Type B pancreatic cell (in vitro differentiated cells): ENCODE data around the gene UROS. TPM values are rescaled to one million over a fixed set of nuclear protein-coding genes. Genes with fewer than 3 reads are reported as not detected.

Experiments
- DNase-seq: peaks from one replicate; pipeline ENCODE4 v3.0.0; 2021; ENCODE audit warnings: mixed read lengths; ENCODE audit not compliant: unreplicated experiment; ENCODE audit errors: extremely low spot score
- H3K27ac Mint-ChIP-seq: 2 replicates; pipeline ENCODE4 v1.8.0; 2021; ENCODE audit warnings: mild to moderate bottlenecking, mixed read lengths
- H3K27me3 Mint-ChIP-seq: 2 replicates; pipeline ENCODE4 v1.8.0; 2021; ENCODE audit warnings: mixed read lengths
- H3K36me3 Mint-ChIP-seq: 2 replicates; pipeline ENCODE4 v1.8.0; 2021; ENCODE audit warnings: mixed read lengths
- H3K4me1 Mint-ChIP-seq: one replicate; pipeline ENCODE4 v1.8.0; 2021; ENCODE audit warnings: mixed read lengths; ENCODE audit not compliant: unreplicated experiment
- H3K4me3 Mint-ChIP-seq: 2 replicates; pipeline ENCODE4 v1.8.0; 2021; ENCODE audit warnings: mild to moderate bottlenecking, mixed read lengths
- H3K9me3 Mint-ChIP-seq: 2 replicates; pipeline ENCODE4 v1.8.0; 2021; ENCODE audit warnings: mixed read lengths
- CTCF ChIP-seq: fragments of 200-600 bp; sonication (generic); conservative IDR thresholded peaks from 2 replicates; pipeline ENCODE4 v1.5.0; 2021; ENCODE audit warnings: antibody characterized with exemption, mild to moderate bottlenecking
- total RNA-seq: library from RNA; stranded (reverse); gene quantifications from 2 replicates; pipeline ENCODE4 v1.2.1, GENCODE V29; 2021; ENCODE audit warnings: low replicate concordance

UROS gene
- total RNA-seq, 1 donor from 2014 or later, result 52.5 TPM

GRCh38 chr10:125770844-125771243, 52.2 kb downstream of the UROS start:
- H3K4me1 Mint-ChIP-seq, result peaks cover 9% of the 10 kb centered on the region
- DNase-seq, result no peak
- H3K27ac Mint-ChIP-seq, result no peak overlapping the region
- no peak overlapping the region for H3K4me3 Mint-ChIP-seq
- H3K27me3 Mint-ChIP-seq, result no peaks in the 10 kb centered on the region
- H3K9me3 Mint-ChIP-seq, result no peaks in the 10 kb centered on the region
- H3K36me3 Mint-ChIP-seq, result peaks cover 16% of the 10 kb centered on the region
- TF ChIP-seq CTCF, result no peak

GRCh38 chr10:125769175-125769574, 53.9 kb downstream of the UROS start:
- Mint-ChIP-seq H3K4me3 (no peak overlapping the region), H3K9me3 (no peaks in the 10 kb centered on the region), H3K27ac (no peak overlapping the region), H3K27me3 (no peaks in the 10 kb centered on the region), H3K4me1 (peaks cover 9% of the 10 kb centered on the region), H3K36me3 (peaks cover 30% of the 10 kb centered on the region)
- no peak for DNase-seq
- TF ChIP-seq CTCF, result no peak

GRCh38 chr10:125768219-125768855, 54.7 kb downstream of the UROS start:
- no peak overlapping the region for H3K4me3 Mint-ChIP-seq
- no peak for TF ChIP-seq CTCF
- DNase-seq, result no peak
- H3K36me3 Mint-ChIP-seq, result peaks cover 32% of the 10 kb centered on the region
- no peaks in the 10 kb centered on the region for H3K27me3 Mint-ChIP-seq
- no peaks in the 10 kb centered on the region for H3K9me3 Mint-ChIP-seq
- H3K4me1 Mint-ChIP-seq, result peaks cover 9% of the 10 kb centered on the region
- H3K27ac Mint-ChIP-seq, result no peak overlapping the region

- Mint-ChIP-seq H3K27ac (no peak overlapping the region), H3K27me3 (no peaks in the 10 kb centered on the region), H3K9me3 (no peaks in the 10 kb centered on the region), H3K36me3 (peaks cover 36% of the 10 kb centered on the region), H3K4me3 (no peak overlapping the region), H3K4me1 (peaks cover 9% of the 10 kb centered on the region)
- no peak for TF ChIP-seq CTCF
- DNase-seq, result no peak
These were observed 56.5 kb downstream of the UROS start for GRCh38 chr10:125766511-125766910.

- Mint-ChIP-seq H3K36me3 (peaks cover 36% of the 10 kb centered on the region), H3K27me3 (no peaks in the 10 kb centered on the region), H3K27ac (no peak overlapping the region), H3K4me1 (peaks cover 9% of the 10 kb centered on the region), H3K4me3 (no peak overlapping the region), H3K9me3 (no peaks in the 10 kb centered on the region)
- TF ChIP-seq CTCF, result no peak
- DNase-seq, result no peak
These were observed 57.2 kb downstream of the UROS start for GRCh38 chr10:125765835-125766234.
